Osteoblast (primary cell): ENCODE results near the gene TNNI3K. TPM values are rescaled to one million over a fixed set of nuclear protein-coding genes. Genes with fewer than 3 reads are reported as not detected.
A peak's percentile ranks its signal among the peaks of the same experiment; 100 is the strongest.

Experiments
- DNase-seq: peaks from one replicate; pipeline ENCODE4 v3.0.0; 2011; ENCODE audit warnings: low spot score, mixed read lengths; ENCODE audit not compliant: insufficient read length; ENCODE audit errors: missing footprints
- H2AFZ ChIP-seq: 2 replicates; pipeline ENCODE4 v1.6.0; 2011; ENCODE audit warnings: mild to moderate bottlenecking, low read length
- H3K27ac ChIP-seq: 2 replicates; pipeline ENCODE4 v1.5.1; 2011; ENCODE audit warnings: mild to moderate bottlenecking, low read depth, low read length, moderate library complexity
- H3K27me3 ChIP-seq: 2 replicates; pipeline ENCODE4 v1.6.0; 2012; ENCODE audit warnings: mild to moderate bottlenecking, control low read depth, inconsistent platforms, low read length, moderate library complexity; ENCODE audit not compliant: insufficient read depth
- H3K36me3 ChIP-seq: 2 replicates; pipeline ENCODE4 v1.5.1; 2011; ENCODE audit warnings: mild to moderate bottlenecking, low read length, control low read depth, moderate library complexity; ENCODE audit not compliant: insufficient read depth
- H3K4me1 ChIP-seq: 2 replicates; pipeline ENCODE4 v1.5.1; 2011; ENCODE audit warnings: mild to moderate bottlenecking, low read length, control low read depth, moderate library complexity; ENCODE audit not compliant: insufficient read depth
- H3K4me2 ChIP-seq: 2 replicates; pipeline ENCODE4 v1.6.0; 2011; ENCODE audit warnings: mild to moderate bottlenecking, low read length; ENCODE audit not compliant: insufficient read depth
- H3K4me3 ChIP-seq: fragments of 200-600 bp; sonication (generic); 3 replicates; pipeline ENCODE4 v1.5.1; 2012; ENCODE audit warnings: mild to moderate bottlenecking, low read length, inconsistent platforms; ENCODE audit not compliant: insufficient read depth
- H3K79me2 ChIP-seq: 2 replicates; pipeline ENCODE4 v1.6.0; 2012; ENCODE audit warnings: mild to moderate bottlenecking, low read length, control low read depth, inconsistent platforms; ENCODE audit not compliant: insufficient read depth
- H3K9me3 ChIP-seq: 2 replicates; pipeline ENCODE4 v1.5.1; 2011; ENCODE audit warnings: low read depth, low read length, control low read depth
- H4K20me1 ChIP-seq: 2 replicates; pipeline ENCODE4 v1.6.0; 2012; ENCODE audit warnings: mild to moderate bottlenecking, low read length, control low read depth; ENCODE audit not compliant: insufficient read depth
- total RNA-seq: library from RNA; depleted of rRNA; stranded (reverse); fragments of >200 nt; gene quantifications from 2 replicates; pipeline ENCODE4 v1.2.3, GENCODE V29; 2012
- TF ChIP-seq, protein P1 (sequence below): IDR thresholded peaks from 2 replicates; pipeline ENCODE4 v1.5.1; 2011; ENCODE audit warnings: mild to moderate bottlenecking, low read depth, low read length, moderate library complexity; ENCODE audit errors: extremely low read depth

Gene TNNI3K
- total RNA-seq, 1 donor, result 0.72 TPM

- Histone ChIP-seq H3K27ac (no peak overlapping the region), H3K79me2 (no peaks in the 10 kb centered on the region), H2AFZ (no peak overlapping the region), H3K27me3 (no peaks in the 10 kb centered on the region), H3K4me3 (no peak overlapping the region), H3K36me3 (no peaks in the 10 kb centered on the region), H4K20me1 (no peaks in the 10 kb centered on the region), H3K4me1 (no peaks in the 10 kb centered on the region), H3K9me3 (no peaks in the 10 kb centered on the region), H3K4me2 (no peak overlapping the region)
- DNase-seq, result no peak
- TF ChIP-seq, protein P1, sequence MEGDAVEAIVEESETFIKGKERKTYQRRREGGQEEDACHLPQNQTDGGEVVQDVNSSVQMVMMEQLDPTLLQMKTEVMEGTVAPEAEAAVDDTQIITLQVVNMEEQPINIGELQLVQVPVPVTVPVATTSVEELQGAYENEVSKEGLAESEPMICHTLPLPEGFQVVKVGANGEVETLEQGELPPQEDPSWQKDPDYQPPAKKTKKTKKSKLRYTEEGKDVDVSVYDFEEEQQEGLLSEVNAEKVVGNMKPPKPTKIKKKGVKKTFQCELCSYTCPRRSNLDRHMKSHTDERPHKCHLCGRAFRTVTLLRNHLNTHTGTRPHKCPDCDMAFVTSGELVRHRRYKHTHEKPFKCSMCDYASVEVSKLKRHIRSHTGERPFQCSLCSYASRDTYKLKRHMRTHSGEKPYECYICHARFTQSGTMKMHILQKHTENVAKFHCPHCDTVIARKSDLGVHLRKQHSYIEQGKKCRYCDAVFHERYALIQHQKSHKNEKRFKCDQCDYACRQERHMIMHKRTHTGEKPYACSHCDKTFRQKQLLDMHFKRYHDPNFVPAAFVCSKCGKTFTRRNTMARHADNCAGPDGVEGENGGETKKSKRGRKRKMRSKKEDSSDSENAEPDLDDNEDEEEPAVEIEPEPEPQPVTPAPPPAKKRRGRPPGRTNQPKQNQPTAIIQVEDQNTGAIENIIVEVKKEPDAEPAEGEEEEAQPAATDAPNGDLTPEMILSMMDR, result no peak
Observed at GRCh38 chr1:74363220-74363619, 128.0 kb downstream of the TNNI3K start.

GRCh38 chr1:74367175-74367813, 132.1 kb downstream of the TNNI3K start:
- no peak for DNase-seq
- TF ChIP-seq, protein P1, result no peak
- no peaks in the 10 kb centered on the region for H3K79me2 ChIP-seq
- H3K36me3 ChIP-seq, result no peaks in the 10 kb centered on the region
- H3K4me2 ChIP-seq, result no peak overlapping the region
- no peaks in the 10 kb centered on the region for H4K20me1 ChIP-seq
- H3K4me3 ChIP-seq, result no peak overlapping the region
- no peaks in the 10 kb centered on the region for H3K27me3 ChIP-seq
- no peak overlapping the region for H2AFZ ChIP-seq
- H3K27ac ChIP-seq, result no peak overlapping the region
- no peaks in the 10 kb centered on the region for H3K4me1 ChIP-seq
- no peaks in the 10 kb centered on the region for H3K9me3 ChIP-seq

DNA sequence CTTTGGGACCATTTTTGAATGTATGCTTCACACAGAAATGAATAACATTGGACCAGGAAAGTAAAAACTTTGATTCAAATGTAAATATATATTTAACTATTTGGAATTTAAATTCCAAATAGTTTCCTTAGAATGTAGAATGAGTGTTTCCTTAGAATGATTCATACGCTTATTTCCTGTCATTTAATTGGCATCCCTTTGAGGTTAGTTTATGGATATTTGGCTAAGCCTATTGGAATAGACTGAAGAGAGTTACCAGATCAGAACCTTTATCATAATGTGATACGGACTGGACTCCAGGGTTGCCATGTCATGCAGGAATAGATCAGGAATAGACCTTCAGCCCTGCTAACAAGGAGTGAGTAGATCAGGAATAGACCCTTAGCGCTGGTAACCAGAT, 133.1 kb downstream of the TNNI3K start:
- H3K27ac ChIP-seq, result no peak overlapping the region

DNA sequence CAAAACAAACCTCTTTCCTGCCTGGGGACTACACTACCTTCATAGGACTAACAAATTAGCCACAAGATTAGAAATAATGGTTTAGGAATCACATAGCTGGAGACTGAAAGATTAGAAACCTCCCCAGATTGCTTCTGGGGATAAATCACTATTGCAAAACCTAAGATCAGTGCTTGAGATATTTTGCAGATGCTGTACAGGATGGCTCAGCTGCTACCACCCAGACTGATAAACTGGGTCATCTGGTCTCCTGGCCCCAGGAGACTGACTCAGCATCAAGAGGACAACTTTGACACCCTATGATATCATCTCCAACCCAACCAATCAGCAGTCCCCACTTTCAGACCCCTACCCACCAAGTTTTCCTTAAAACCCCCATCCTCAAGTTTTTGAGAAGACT, 140.2 kb downstream of the TNNI3K start:
- Histone ChIP-seq H3K79me2 (no peaks in the 10 kb centered on the region), H3K27ac (no peak overlapping the region), H3K36me3 (no peaks in the 10 kb centered on the region), H3K27me3 (no peaks in the 10 kb centered on the region), H2AFZ (no peak overlapping the region), H3K4me3 (no peak overlapping the region), H3K9me3 (no peaks in the 10 kb centered on the region), H3K4me2 (no peak overlapping the region), H3K4me1 (no peaks in the 10 kb centered on the region), H4K20me1 (no peaks in the 10 kb centered on the region)
- TF ChIP-seq, protein P1, result no peak
- no peak for DNase-seq

More for the DNA sequence above, 133.1 kb downstream of the TNNI3K start:
- H3K4me3 ChIP-seq, result no peak overlapping the region
- no peaks in the 10 kb centered on the region for H4K20me1 ChIP-seq
- no peaks in the 10 kb centered on the region for H3K79me2 ChIP-seq
- H3K4me2 ChIP-seq, result peak overlapping the region; percentile 24
- no peaks in the 10 kb centered on the region for H3K36me3 ChIP-seq
- peak; percentile 37 for DNase-seq
- H2AFZ ChIP-seq, result no peak overlapping the region
- H3K27me3 ChIP-seq, result no peaks in the 10 kb centered on the region
- no peaks in the 10 kb centered on the region for H3K9me3 ChIP-seq
- H3K4me1 ChIP-seq, result no peaks in the 10 kb centered on the region
- TF ChIP-seq, protein P1, result no peak
